GM12891 (cell line): ENCODE measurements around the gene GDI1.

Experiments used
- POLR2A ChIP-seq: IDR thresholded peaks from 2 replicates; pipeline ENCODE4 v1.6.1; 2011; ENCODE audit warnings: low read depth, low read length, control low read depth
- POLR2AphosphoS5 ChIP-seq: IDR thresholded peaks from 2 replicates; pipeline ENCODE4 v1.6.1; 2011; ENCODE audit warnings: low read depth, low read length, control low read depth
- SPI1 ChIP-seq: IDR thresholded peaks from 2 replicates; pipeline ENCODE4 v1.6.1; 2011; ENCODE audit warnings: low read depth, low read length, control low read depth
- TAF1 ChIP-seq: IDR thresholded peaks from 2 replicates; pipeline ENCODE4 v1.6.1; 2011; ENCODE audit warnings: low read depth, low read length, control low read depth

GRCh38 chrX:154490021-154490413, 53.1 kb downstream of the GDI1 start:
- no peak for TF ChIP-seq POLR2AphosphoS5
- no peak for TF ChIP-seq POLR2A
- TF ChIP-seq TAF1 = no peak
- TF ChIP-seq SPI1 = no peak
